ENCODE measurements around the gene KCTD4. TPM values are rescaled to one million over a fixed set of nuclear protein-coding genes. Genes with fewer than 3 reads are reported as not detected.

The KCTD4 gene
- total and polyA plus RNA-seq, 12 donors = 0.10 TPM; not detected in 11

GRCh38 chr13:45205124-45205523, 4.3 kb upstream of the KCTD4 start:
- 72 to 82% (median 78%) methylated on average over 5 of the region's 5 CpGs for WGBS, 4 donors
- peaks cover 16 to 26% of the 10 kb centered on the region in 2 donors for H3K4me1 ChIP-seq (replicated peaks in 1 of 2)
- DNase-seq = no peak
- no peaks in the 10 kb centered on the region for H3K36me3 ChIP-seq (replicated peaks in 1 of 2)
- H3K4me3 ChIP-seq = no peak overlapping the region
- intact Hi-C loops (cut with DNase I) = no loop called here
- H3K27me3 ChIP-seq = no peaks in the 10 kb centered on the region
- peak overlapping the region in 1 of 5 donors; percentile 1 for H3K27ac ChIP-seq
- H3K9me3 ChIP-seq (replicated peaks in 1 of 3) = no peaks in the 10 kb centered on the region
- TF ChIP-seq POLR2A (IDR thresholded peaks at IDR 0.05) (no peak), CTCF (IDR thresholded peaks at IDR 0.05) (no peak)

DNA sequence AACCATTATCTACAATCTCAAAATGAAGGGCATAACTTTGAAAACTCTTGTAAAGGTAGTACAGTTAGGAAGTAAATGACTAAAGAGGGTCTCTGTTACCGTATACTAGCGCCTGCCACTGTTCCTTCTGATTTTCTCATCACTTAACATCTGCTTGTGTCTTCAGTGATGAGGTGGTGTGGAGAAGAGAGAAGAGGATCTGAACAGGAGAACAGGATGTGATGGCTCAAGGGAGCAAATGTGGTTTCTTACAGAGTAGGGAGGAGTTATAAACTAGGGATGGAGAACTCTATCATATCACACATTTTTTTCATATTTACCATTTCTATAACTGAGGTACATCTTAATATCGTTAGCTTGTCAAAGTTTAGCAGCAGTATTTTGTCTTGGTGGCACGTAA, 1.1 kb downstream of the KCTD4 start:
- TF ChIP-seq CTCF (IDR thresholded peaks at IDR 0.05) (no peak), POLR2A (IDR thresholded peaks at IDR 0.05) (no peak)
- Histone ChIP-seq H3K27ac (no peak overlapping the region), H3K27me3 (no peaks in the 10 kb centered on the region), H3K9me3 (replicated peaks in 1 of 3) (no peaks in the 10 kb centered on the region), H3K4me3 (no peak overlapping the region), H3K36me3 (replicated peaks in 1 of 2) (no peaks in the 10 kb centered on the region), H3K4me1 (replicated peaks in 1 of 2) (peaks cover 9 to 10% of the 10 kb centered on the region in 2 donors)
- 87 to 96% (median 93%) methylated on average over 4 of the region's 4 CpGs for WGBS, 4 donors
- intact Hi-C loops (cut with DNase I) = no loop called here
- DNase-seq = no peak

- Histone ChIP-seq H3K27me3 (no peaks in the 10 kb centered on the region), H3K36me3 (replicated peaks in 1 of 2) (no peaks in the 10 kb centered on the region), H3K9me3 (replicated peaks in 1 of 3) (no peaks in the 10 kb centered on the region), H3K4me1 (replicated peaks in 1 of 2) (peaks cover 5 to 10% of the 10 kb centered on the region in 2 donors), H3K4me3 (no peak overlapping the region), H3K27ac (no peak overlapping the region)
- no peak for DNase-seq
- intact Hi-C loops (cut with DNase I) = no loop called here
- WGBS, 4 donors = 39 to 45% (median 42%) methylated on average over 3 of the region's 3 CpGs
- TF ChIP-seq POLR2A (IDR thresholded peaks at IDR 0.05) (no peak), CTCF (IDR thresholded peaks at IDR 0.05) (no peak)
Measured at GRCh38 chr13:45198924-45199323, 1.9 kb downstream of the KCTD4 start.

DNA sequence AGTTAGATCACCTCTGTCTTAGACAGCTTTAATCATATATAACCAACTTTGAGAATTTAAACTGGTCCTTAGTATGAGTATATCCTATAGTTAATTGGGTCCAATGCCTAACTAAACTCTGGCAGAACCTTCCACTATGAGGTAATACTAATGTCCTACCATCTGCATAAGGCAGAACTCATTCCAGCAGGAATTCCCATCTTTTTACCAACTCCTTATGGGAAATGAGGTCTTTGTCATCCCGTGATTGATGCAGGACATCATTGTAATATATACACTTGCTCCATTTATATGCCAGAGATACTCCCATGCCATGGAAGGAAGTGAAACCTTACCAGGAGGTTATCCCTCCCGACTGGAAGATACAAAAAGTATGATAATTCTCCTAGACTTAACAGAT, 2.8 kb downstream of the KCTD4 start:
- H3K4me1 ChIP-seq (replicated peaks in 1 of 2) = peaks cover 5 to 10% of the 10 kb centered on the region in 2 donors
- DNase-seq = no peak
- no peak overlapping the region for H3K27ac ChIP-seq
- no peaks in the 10 kb centered on the region for H3K9me3 ChIP-seq (replicated peaks in 1 of 3)
- WGBS, 4 donors = 84 to 92% (median 88%) methylated on average over 2 of the region's 2 CpGs
- intact Hi-C loops (cut with DNase I) = no loop called here
- no peak overlapping the region for H3K4me3 ChIP-seq
- no peaks in the 10 kb centered on the region for H3K27me3 ChIP-seq
- no peaks in the 10 kb centered on the region for H3K36me3 ChIP-seq (replicated peaks in 1 of 2)
- TF ChIP-seq POLR2A (IDR thresholded peaks at IDR 0.05) = no peak
- TF ChIP-seq CTCF (IDR thresholded peaks at IDR 0.05) = no peak
